Measurements from ENCODE around the gene ECT2. TPM values are rescaled to one million over a fixed set of nuclear protein-coding genes. Genes with fewer than 3 reads are reported as not detected.
"Not testable (repeated sequence)": the region's sequence is repeated elsewhere in the genome, so short reads cannot be mapped to it uniquely, and the experiment has no call there.

ECT2 gene, protein sequence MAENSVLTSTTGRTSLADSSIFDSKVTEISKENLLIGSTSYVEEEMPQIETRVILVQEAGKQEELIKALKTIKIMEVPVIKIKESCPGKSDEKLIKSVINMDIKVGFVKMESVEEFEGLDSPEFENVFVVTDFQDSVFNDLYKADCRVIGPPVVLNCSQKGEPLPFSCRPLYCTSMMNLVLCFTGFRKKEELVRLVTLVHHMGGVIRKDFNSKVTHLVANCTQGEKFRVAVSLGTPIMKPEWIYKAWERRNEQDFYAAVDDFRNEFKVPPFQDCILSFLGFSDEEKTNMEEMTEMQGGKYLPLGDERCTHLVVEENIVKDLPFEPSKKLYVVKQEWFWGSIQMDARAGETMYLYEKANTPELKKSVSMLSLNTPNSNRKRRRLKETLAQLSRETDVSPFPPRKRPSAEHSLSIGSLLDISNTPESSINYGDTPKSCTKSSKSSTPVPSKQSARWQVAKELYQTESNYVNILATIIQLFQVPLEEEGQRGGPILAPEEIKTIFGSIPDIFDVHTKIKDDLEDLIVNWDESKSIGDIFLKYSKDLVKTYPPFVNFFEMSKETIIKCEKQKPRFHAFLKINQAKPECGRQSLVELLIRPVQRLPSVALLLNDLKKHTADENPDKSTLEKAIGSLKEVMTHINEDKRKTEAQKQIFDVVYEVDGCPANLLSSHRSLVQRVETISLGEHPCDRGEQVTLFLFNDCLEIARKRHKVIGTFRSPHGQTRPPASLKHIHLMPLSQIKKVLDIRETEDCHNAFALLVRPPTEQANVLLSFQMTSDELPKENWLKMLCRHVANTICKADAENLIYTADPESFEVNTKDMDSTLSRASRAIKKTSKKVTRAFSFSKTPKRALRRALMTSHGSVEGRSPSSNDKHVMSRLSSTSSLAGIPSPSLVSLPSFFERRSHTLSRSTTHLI
- total RNA-seq (ENCODE audit: low replicate concordance) = 19.6 and 45.1 TPM in 2 replicates
- long read RNA-seq, full-length matches to known transcripts = 6 of 22 reads
- long read RNA-seq, partial matches to known transcripts = 10 of 22 reads
- long read RNA-seq, other reads (novel, unspliced or antisense) = 6 of 22 reads

DNA sequence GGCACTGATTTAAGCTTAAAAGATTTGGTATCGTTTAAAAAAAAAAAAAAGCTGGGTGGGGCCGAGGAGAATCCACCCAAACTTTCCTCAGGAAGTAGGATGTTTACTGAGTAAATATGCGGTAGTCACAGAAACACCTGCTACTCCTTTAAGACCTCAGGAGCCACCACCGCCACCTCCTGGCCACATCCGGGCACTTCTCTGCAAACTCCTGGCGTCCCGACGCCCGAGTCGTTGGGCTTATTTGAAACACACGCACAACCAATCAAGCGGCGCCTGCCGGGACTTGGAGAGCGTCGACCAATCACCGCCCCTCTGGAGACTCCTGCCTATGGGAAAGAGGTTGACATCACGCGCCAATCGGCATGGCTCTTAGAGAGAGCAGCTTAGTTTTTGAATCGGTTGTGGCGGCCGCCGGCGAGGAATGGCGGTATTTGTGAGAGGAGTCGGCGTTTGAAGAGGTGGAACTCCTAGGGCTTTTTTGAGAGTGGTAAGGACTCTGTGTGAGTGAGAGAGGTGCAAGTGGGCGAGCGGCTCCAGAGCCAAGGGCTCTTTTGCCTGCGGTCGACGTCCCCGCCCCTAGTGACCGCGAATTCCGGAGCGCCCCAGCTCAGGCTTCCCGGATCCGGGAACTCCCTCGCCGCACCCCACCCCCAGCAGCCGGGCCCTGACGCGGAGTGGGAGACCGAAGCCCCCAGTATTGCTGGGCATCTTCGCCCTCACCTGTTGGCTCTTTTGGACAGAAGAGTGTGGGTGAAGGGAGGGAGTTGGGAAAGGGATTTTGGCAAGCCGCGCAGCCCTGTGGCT lies at the start of gene ECT2:
ECT2 (plus strand) TSS at position 359 of the 807 bp plus-strand sequence. CDS start 3,805 bp downstream, outside the sequence.
- H3K36me3 Mint-ChIP-seq = peaks cover 19% of the 10 kb centered on the region
- peak within 1 kb of the TSS; percentile 98 for H3K4me3 Mint-ChIP-seq
- no peaks in the 10 kb centered on the region for H3K9me3 Mint-ChIP-seq
- no peaks in the 10 kb centered on the region for H3K27me3 Mint-ChIP-seq
- H3K4me1 Mint-ChIP-seq (ENCODE audit: unreplicated experiment) = peaks cover 20% of the 10 kb centered on the region
- TF ChIP-seq, protein P1, sequence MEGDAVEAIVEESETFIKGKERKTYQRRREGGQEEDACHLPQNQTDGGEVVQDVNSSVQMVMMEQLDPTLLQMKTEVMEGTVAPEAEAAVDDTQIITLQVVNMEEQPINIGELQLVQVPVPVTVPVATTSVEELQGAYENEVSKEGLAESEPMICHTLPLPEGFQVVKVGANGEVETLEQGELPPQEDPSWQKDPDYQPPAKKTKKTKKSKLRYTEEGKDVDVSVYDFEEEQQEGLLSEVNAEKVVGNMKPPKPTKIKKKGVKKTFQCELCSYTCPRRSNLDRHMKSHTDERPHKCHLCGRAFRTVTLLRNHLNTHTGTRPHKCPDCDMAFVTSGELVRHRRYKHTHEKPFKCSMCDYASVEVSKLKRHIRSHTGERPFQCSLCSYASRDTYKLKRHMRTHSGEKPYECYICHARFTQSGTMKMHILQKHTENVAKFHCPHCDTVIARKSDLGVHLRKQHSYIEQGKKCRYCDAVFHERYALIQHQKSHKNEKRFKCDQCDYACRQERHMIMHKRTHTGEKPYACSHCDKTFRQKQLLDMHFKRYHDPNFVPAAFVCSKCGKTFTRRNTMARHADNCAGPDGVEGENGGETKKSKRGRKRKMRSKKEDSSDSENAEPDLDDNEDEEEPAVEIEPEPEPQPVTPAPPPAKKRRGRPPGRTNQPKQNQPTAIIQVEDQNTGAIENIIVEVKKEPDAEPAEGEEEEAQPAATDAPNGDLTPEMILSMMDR (conservative IDR thresholded peaks at IDR 0.05) = peak; percentile 78
- peak within 1 kb of the TSS; percentile 96 for H3K27ac Mint-ChIP-seq
- peak; percentile 95 for DNase-seq (ENCODE audit: extremely low spot score, unreplicated experiment)

DNA sequence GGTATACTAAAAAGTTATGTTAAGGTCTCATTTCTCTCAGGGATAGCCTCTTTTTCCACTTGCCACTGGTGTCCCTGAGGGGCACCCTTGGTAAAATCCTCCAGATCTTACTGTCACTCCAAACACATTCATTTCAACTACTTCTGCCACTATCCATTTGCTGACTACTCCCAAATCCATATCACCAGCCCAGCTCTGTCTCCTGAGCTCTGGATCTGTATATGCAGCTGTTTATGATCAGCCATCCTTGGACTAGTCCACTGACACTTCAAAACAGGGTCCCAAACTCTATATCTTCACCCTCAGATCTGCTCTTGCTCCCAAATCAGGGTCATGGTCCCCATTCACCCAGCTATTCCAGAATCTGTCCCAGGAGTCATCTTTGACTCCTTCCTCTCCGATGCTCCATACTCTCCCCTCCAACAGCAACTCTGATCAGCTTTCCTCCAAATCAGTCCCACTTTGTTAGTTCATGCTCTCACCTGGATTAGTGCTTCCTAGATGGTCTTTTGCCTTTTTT lies 49.5 kb upstream of the ECT2 start:
- TF ChIP-seq, protein P1 (conservative IDR thresholded peaks at IDR 0.05) = no peak
- no peaks in the 10 kb centered on the region for H3K36me3 Mint-ChIP-seq
- no peak overlapping the region for H3K4me3 Mint-ChIP-seq
- H3K9me3 Mint-ChIP-seq = no peaks in the 10 kb centered on the region
- peaks cover 19% of the 10 kb centered on the region for H3K4me1 Mint-ChIP-seq (ENCODE audit: unreplicated experiment)
- H3K27me3 Mint-ChIP-seq = no peaks in the 10 kb centered on the region
- no peak for DNase-seq (ENCODE audit: extremely low spot score, unreplicated experiment)
- no peak overlapping the region for H3K27ac Mint-ChIP-seq

DNA sequence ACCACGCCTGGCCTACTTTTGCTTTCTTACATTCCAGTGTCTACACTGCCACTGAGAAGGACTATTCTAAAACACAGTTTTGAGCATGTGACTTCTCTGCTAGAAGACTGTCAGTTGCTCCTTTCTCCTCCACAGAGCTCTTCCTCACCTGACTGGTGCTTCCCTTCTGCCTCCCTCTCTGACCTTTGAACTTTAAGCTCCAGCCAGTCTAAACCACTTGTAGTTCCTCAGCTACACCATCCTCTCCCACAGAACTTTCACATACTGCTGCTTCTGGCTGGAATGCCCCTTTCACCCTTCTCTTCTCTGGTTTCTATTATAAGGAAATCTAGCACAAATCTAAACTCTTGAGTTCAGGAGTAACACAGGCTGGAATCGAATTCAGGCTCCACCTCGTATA lies 48.8 kb upstream of the ECT2 start:
- Mint-ChIP-seq H3K9me3 (no peaks in the 10 kb centered on the region), H3K27me3 (no peaks in the 10 kb centered on the region), H3K27ac (no peak overlapping the region), H3K36me3 (no peaks in the 10 kb centered on the region), H3K4me3 (no peak overlapping the region), H3K4me1 (ENCODE audit: unreplicated experiment) (peaks cover 19% of the 10 kb centered on the region)
- TF ChIP-seq, protein P1 (conservative IDR thresholded peaks at IDR 0.05) = no peak
- DNase-seq (ENCODE audit: extremely low spot score, unreplicated experiment) = no peak

DNA sequence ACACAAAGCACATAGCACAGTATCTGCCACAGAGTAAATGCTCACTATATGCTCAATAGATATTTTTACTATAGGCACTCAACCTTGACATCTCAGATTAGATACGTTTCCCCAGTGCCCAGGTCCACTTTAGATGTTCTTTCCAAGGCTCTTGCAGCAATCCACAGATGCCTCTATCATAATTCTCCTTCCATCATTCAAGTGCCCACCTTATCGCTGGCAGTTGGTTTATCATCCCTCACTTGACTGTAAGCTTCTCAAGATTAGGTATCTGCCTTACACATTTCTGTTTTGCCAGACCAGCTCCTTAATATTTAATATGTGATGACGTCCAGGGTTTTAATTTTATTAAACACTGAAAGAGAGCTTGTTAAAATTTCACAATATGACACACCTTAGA lies 48.3 kb upstream of the ECT2 start:
- Mint-ChIP-seq H3K9me3 (no peaks in the 10 kb centered on the region), H3K36me3 (no peaks in the 10 kb centered on the region), H3K27ac (no peak overlapping the region), H3K27me3 (no peaks in the 10 kb centered on the region), H3K4me1 (ENCODE audit: unreplicated experiment) (peaks cover 19% of the 10 kb centered on the region), H3K4me3 (no peak overlapping the region)
- TF ChIP-seq, protein P1 (conservative IDR thresholded peaks at IDR 0.05) = no peak
- DNase-seq (ENCODE audit: extremely low spot score, unreplicated experiment) = no peak

DNA sequence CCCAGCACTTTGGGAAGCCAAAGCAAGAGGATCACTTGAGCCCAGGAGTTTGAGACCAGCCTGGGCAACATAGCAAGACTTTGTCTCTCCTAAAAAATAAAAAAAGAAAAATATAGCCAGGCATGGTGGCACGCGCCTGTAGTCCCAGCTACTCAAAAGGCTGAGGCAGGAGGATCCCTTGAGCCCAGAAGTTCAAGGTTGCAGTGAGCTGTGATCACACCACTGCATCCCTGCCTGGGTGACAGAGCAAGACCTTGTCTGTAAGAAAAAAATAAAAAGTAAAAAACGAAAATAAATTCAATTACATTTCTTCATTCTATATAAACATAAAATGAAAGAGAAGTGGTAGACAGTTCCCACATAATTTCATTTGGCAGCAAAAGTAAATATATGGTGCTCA lies 47.8 kb upstream of the ECT2 start:
- not testable (repeated sequence) for H3K27ac Mint-ChIP-seq; H3K4me3 Mint-ChIP-seq; H3K27me3 Mint-ChIP-seq; H3K36me3 Mint-ChIP-seq; DNase-seq (ENCODE audit: extremely low spot score, unreplicated experiment); H3K9me3 Mint-ChIP-seq
- H3K4me1 Mint-ChIP-seq (ENCODE audit: unreplicated experiment) = peaks cover 19% of the 10 kb centered on the region
